ENCODE results near the gene LAD1. TPM values are rescaled to one million over a fixed set of nuclear protein-coding genes. Genes with fewer than 3 reads are reported as not detected.

The LAD1 gene
- total RNA-seq, 5 donors from 2014 or later (not counting 1 experiment from before 2014, with no cell fraction given) = 0.53 to 1.7 (median 1.1) TPM; not detected in 2

DNA sequence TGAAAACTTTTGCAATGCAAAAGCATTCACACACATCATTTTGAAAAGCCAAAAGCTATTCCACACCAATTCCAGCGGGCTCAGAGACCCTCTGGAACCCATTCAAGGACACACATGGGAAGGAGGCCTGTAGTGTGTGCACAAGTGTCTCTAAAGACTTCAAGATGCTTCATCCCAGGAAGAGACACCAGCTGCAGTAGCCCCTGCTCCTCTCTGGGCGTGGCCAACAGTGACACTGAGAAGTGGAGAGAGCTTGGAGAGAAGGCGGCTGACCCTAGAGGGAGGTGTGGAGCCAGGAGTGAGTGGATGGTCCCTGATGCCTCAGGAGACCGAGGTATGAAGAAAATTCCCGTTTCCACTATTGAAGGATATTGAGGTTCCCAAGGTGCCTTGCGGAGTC, 37.3 kb upstream of the LAD1 start:
- no peaks in the 10 kb centered on the region for H3K36me3 Mint-ChIP-seq
- H3K4me3 Mint-ChIP-seq = no peak overlapping the region
- Histone ChIP-seq H3K4me3 (ENCODE audit: control insufficient read depth in 1 of 2, extremely low read depth in 1 of 2, low read length in 1 of 2) (no peak overlapping the region), H3K4me1 (ENCODE audit: control insufficient read depth in 1 of 2, extremely low read depth in 1 of 2, insufficient read depth in 2 of 2, low read length in 2 of 2) (peaks cover 0 to 7% of the 10 kb centered on the region in 2 experiments), H3K27ac (ENCODE audit: low read length) (no peak overlapping the region), H3K27me3 (replicated peaks in 1 of 2; ENCODE audit: control insufficient read depth in 2 of 2, extremely low read depth in 1 of 2, insufficient read depth in 2 of 2, low read length in 1 of 2) (peaks cover 0 to 8% of the 10 kb centered on the region in 2 experiments), H3K9me3 (no peaks in the 10 kb centered on the region), H3K36me3 (ENCODE audit: control insufficient read depth in 2 of 2, extremely low read depth in 1 of 2, insufficient read depth in 1 of 2, low read length in 1 of 2) (no peaks in the 10 kb centered on the region)
- peaks cover 14 to 23% of the 10 kb centered on the region in 2 donors for H3K27me3 Mint-ChIP-seq
- no peak for DNase-seq
- H3K4me1 Mint-ChIP-seq = peaks cover 4 to 10% (median 6%) of the 10 kb centered on the region in 3 donors
- 70% methylated on average over 2 of the region's 6 CpGs for WGBS (ENCODE audit: insufficient coverage)
- no peak for ATAC-seq (replicated peaks in 1 of 4)
- POLR2A ChIA-PET = no interaction called here
- CTCF ChIA-PET = interaction anchor here (0.6 to 1.1 kb wide), 3 partner anchors 10 to 43 kb away, joined by 3 to 4 read pairs (median 3); no protein-coding TSS in a partner anchor
- H3K9me3 Mint-ChIP-seq = no peaks in the 10 kb centered on the region
- H3K27ac Mint-ChIP-seq = no peak overlapping the region

- H3K4me3 ChIP-seq (ENCODE audit: control insufficient read depth in 1 of 2, extremely low read depth in 1 of 2, low read length in 1 of 2) = no peak overlapping the region
- no peak overlapping the region for H3K4me3 Mint-ChIP-seq
- H3K36me3 ChIP-seq (ENCODE audit: control insufficient read depth in 2 of 2, extremely low read depth in 1 of 2, insufficient read depth in 1 of 2, low read length in 1 of 2) = no peaks in the 10 kb centered on the region
- H3K9me3 ChIP-seq = no peaks in the 10 kb centered on the region
- CTCF ChIA-PET = no interaction called here
- H3K27ac Mint-ChIP-seq = no peak overlapping the region
- H3K27me3 ChIP-seq (replicated peaks in 1 of 2; ENCODE audit: control insufficient read depth in 2 of 2, extremely low read depth in 1 of 2, insufficient read depth in 2 of 2, low read length in 1 of 2) = peaks cover 0 to 22% of the 10 kb centered on the region in 2 experiments
- WGBS (ENCODE audit: insufficient coverage) = 60% methylated on average over 1 of the region's 3 CpGs
- peaks cover 4 to 10% (median 6%) of the 10 kb centered on the region in 3 donors for H3K4me1 Mint-ChIP-seq
- no peak for ATAC-seq (replicated peaks in 1 of 4)
- no peak for DNase-seq
- H3K36me3 Mint-ChIP-seq = no peaks in the 10 kb centered on the region
- H3K27me3 Mint-ChIP-seq = peaks cover 9 to 30% of the 10 kb centered on the region in 2 donors
- peaks cover 0 to 7% of the 10 kb centered on the region in 2 experiments for H3K4me1 ChIP-seq (ENCODE audit: control insufficient read depth in 1 of 2, extremely low read depth in 1 of 2, insufficient read depth in 2 of 2, low read length in 2 of 2)
- no peak overlapping the region for H3K27ac ChIP-seq (ENCODE audit: low read length)
- POLR2A ChIA-PET = no interaction called here
- no peaks in the 10 kb centered on the region for H3K9me3 Mint-ChIP-seq
Measured at GRCh38 chr1:201434266-201434665, 35.1 kb upstream of the LAD1 start.

DNA sequence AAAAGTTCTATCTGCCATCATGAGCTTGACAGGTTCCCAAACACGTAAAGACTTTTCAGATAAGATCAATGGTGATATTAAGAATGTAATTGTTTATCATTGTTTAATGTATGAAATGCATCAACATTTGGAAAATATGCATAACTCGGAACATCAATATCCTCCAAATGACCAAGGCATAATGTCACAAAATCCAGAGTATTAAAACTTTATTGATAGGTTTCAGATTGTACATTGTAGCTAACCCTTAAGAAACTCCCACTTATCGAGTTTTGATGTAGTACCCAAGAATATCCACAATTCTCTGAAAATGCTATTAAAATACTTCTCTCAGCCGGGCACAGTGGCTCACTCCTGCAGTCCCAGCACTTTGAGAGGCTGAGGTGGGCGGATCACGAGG, 34.5 kb upstream of the LAD1 start:
- H3K27me3 ChIP-seq (replicated peaks in 1 of 2; ENCODE audit: control insufficient read depth in 2 of 2, extremely low read depth in 1 of 2, insufficient read depth in 2 of 2, low read length in 1 of 2) = peaks cover 0 to 25% of the 10 kb centered on the region in 2 experiments
- 71% methylated on average over 1 of the region's 6 CpGs for WGBS (ENCODE audit: insufficient coverage)
- peaks cover 9 to 33% of the 10 kb centered on the region in 2 donors for H3K27me3 Mint-ChIP-seq
- CTCF ChIA-PET = interaction anchor here (0.5 to 0.6 kb wide), 2 partner anchors 14 to 15 kb away, joined by 3 to 11 read pairs; no protein-coding TSS in a partner anchor
- no peaks in the 10 kb centered on the region for H3K9me3 Mint-ChIP-seq
- H3K4me3 Mint-ChIP-seq = no peak overlapping the region
- peaks cover 0 to 7% of the 10 kb centered on the region in 2 experiments for H3K4me1 ChIP-seq (ENCODE audit: control insufficient read depth in 1 of 2, extremely low read depth in 1 of 2, insufficient read depth in 2 of 2, low read length in 2 of 2)
- no peaks in the 10 kb centered on the region for H3K9me3 ChIP-seq
- ATAC-seq (replicated peaks in 1 of 4) (no peak), DNase-seq (no peak)
- H3K36me3 ChIP-seq (ENCODE audit: control insufficient read depth in 2 of 2, extremely low read depth in 1 of 2, insufficient read depth in 1 of 2, low read length in 1 of 2) = no peaks in the 10 kb centered on the region
- no peak overlapping the region for H3K4me3 ChIP-seq (ENCODE audit: control insufficient read depth in 1 of 2, extremely low read depth in 1 of 2, low read length in 1 of 2)
- POLR2A ChIA-PET = no interaction called here
- H3K27ac Mint-ChIP-seq = no peak overlapping the region
- H3K36me3 Mint-ChIP-seq = no peaks in the 10 kb centered on the region
- peaks cover 4 to 10% (median 6%) of the 10 kb centered on the region in 3 donors for H3K4me1 Mint-ChIP-seq
- no peak overlapping the region for H3K27ac ChIP-seq (ENCODE audit: low read length)

GRCh38 chr1:201430776-201431175, 31.7 kb upstream of the LAD1 start:
- no peak overlapping the region for H3K27ac ChIP-seq (ENCODE audit: low read length)
- no peak overlapping the region for H3K4me3 ChIP-seq (ENCODE audit: control insufficient read depth in 1 of 2, extremely low read depth in 1 of 2, low read length in 1 of 2)
- Mint-ChIP-seq H3K4me1 (peaks cover 1 to 4% (median 3%) of the 10 kb centered on the region in 3 donors), H3K9me3 (no peaks in the 10 kb centered on the region), H3K27ac (no peak overlapping the region), H3K27me3 (peaks cover 0 to 18% of the 10 kb centered on the region in 2 donors), H3K36me3 (no peaks in the 10 kb centered on the region), H3K4me3 (no peak overlapping the region)
- 57% methylated on average over 3 of the region's 4 CpGs for WGBS (ENCODE audit: insufficient coverage)
- no peaks in the 10 kb centered on the region for H3K36me3 ChIP-seq (ENCODE audit: control insufficient read depth in 2 of 2, extremely low read depth in 1 of 2, insufficient read depth in 1 of 2, low read length in 1 of 2)
- ChIA-PET CTCF (interaction anchor here in 1 of 2 donors (0.6 kb wide), 1 partner anchor 517 kb away, joined by 3 read pairs; no protein-coding TSS in a partner anchor), POLR2A (no interaction called here)
- ATAC-seq (replicated peaks in 1 of 4) = no peak
- DNase-seq = no peak
- H3K9me3 ChIP-seq = no peaks in the 10 kb centered on the region
- H3K4me1 ChIP-seq (ENCODE audit: control insufficient read depth in 1 of 2, extremely low read depth in 1 of 2, insufficient read depth in 2 of 2, low read length in 2 of 2) = peaks cover 0 to 5% of the 10 kb centered on the region in 2 experiments
- peaks cover 0 to 35% of the 10 kb centered on the region in 2 experiments for H3K27me3 ChIP-seq (replicated peaks in 1 of 2; ENCODE audit: control insufficient read depth in 2 of 2, extremely low read depth in 1 of 2, insufficient read depth in 2 of 2, low read length in 1 of 2)

- Histone ChIP-seq H3K4me3 (ENCODE audit: control insufficient read depth in 1 of 2, extremely low read depth in 1 of 2, low read length in 1 of 2) (no peak overlapping the region), H3K27ac (ENCODE audit: low read length) (no peak overlapping the region), H3K27me3 (replicated peaks in 1 of 2; ENCODE audit: control insufficient read depth in 2 of 2, extremely low read depth in 1 of 2, insufficient read depth in 2 of 2, low read length in 1 of 2) (peaks cover 0 to 35% of the 10 kb centered on the region in 2 experiments), H3K36me3 (ENCODE audit: control insufficient read depth in 2 of 2, extremely low read depth in 1 of 2, insufficient read depth in 1 of 2, low read length in 1 of 2) (no peaks in the 10 kb centered on the region), H3K9me3 (no peaks in the 10 kb centered on the region), H3K4me1 (ENCODE audit: control insufficient read depth in 1 of 2, extremely low read depth in 1 of 2, insufficient read depth in 2 of 2, low read length in 2 of 2) (no peaks in the 10 kb centered on the region)
- ATAC-seq (replicated peaks in 1 of 4) (no peak), DNase-seq (no peak)
- POLR2A ChIA-PET = no interaction called here
- Mint-ChIP-seq H3K4me1 (no peaks in the 10 kb centered on the region), H3K4me3 (no peak overlapping the region), H3K9me3 (no peaks in the 10 kb centered on the region), H3K27ac (no peak overlapping the region), H3K36me3 (no peaks in the 10 kb centered on the region), H3K27me3 (peaks cover 0 to 17% of the 10 kb centered on the region in 2 donors)
- CTCF ChIA-PET = no interaction called here
- WGBS (ENCODE audit: insufficient coverage) = 84% methylated on average over 10 of the region's 18 CpGs
Measured at GRCh38 chr1:201429736-201430501, 30.8 kb upstream of the LAD1 start.

DNA sequence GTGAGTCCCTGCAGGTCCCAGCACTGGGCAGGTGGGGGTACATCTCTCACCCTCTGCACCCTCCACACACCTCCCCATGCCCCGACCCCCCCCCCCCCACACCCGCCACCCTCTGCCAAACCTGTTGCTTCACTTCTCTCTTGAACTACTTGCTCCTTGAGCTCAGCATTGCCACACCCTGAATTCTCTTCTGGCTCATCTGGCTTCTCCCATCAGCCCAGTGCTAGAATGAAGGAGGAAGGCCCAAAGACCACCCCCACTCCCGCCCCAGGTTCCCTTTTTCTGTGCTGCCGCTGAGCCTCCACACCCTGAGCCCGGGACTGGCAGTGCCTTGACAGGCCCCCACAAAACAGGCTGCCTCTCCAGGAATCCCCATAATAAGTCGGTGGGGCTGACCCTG, 28.8 kb upstream of the LAD1 start:
- Histone ChIP-seq H3K27me3 (replicated peaks in 1 of 2; ENCODE audit: control insufficient read depth in 2 of 2, extremely low read depth in 1 of 2, insufficient read depth in 2 of 2, low read length in 1 of 2) (peaks cover 0 to 35% of the 10 kb centered on the region in 2 experiments), H3K4me1 (ENCODE audit: control insufficient read depth in 1 of 2, extremely low read depth in 1 of 2, insufficient read depth in 2 of 2, low read length in 2 of 2) (no peaks in the 10 kb centered on the region), H3K27ac (ENCODE audit: low read length) (no peak overlapping the region), H3K4me3 (ENCODE audit: control insufficient read depth in 1 of 2, extremely low read depth in 1 of 2, low read length in 1 of 2) (no peak overlapping the region), H3K9me3 (no peaks in the 10 kb centered on the region), H3K36me3 (ENCODE audit: control insufficient read depth in 2 of 2, extremely low read depth in 1 of 2, insufficient read depth in 1 of 2, low read length in 1 of 2) (no peaks in the 10 kb centered on the region)
- ATAC-seq (replicated peaks in 1 of 4) (no peak), DNase-seq (no peak)
- H3K9me3 Mint-ChIP-seq = no peaks in the 10 kb centered on the region
- POLR2A ChIA-PET = no interaction called here
- WGBS (ENCODE audit: insufficient coverage) = no CpG with 5 or more reads among the region's 6 CpGs
- no peak overlapping the region for H3K4me3 Mint-ChIP-seq
- no peak overlapping the region for H3K27ac Mint-ChIP-seq
- CTCF ChIA-PET = no interaction called here
- H3K27me3 Mint-ChIP-seq = peaks cover 0 to 17% of the 10 kb centered on the region in 2 donors
- H3K4me1 Mint-ChIP-seq = no peaks in the 10 kb centered on the region
- no peaks in the 10 kb centered on the region for H3K36me3 Mint-ChIP-seq

All from T-cell (primary cell).